Adrenal gland (tissue), 12 donors: ENCODE measurements around the gene KLC3. TPM values are rescaled to one million over a fixed set of nuclear protein-coding genes. Genes with fewer than 3 reads are reported as not detected.
"Not testable (repeated sequence)": the region's sequence is repeated elsewhere in the genome, so short reads cannot be mapped to it uniquely, and the experiment has no call there.

Experiments used
- DNase-seq, 7 donors: peaks; one replicate each; pipeline ENCODE4 v3.0.0-alpha.2; 2019 to 2020
- H3K27ac ChIP-seq, 5 donors: fragments of 200-600 bp; sonication (generic) in 4 of 5; 1 replicate in 3 of 5; 2 replicates in 2 of 5; pipeline versions ENCODE4 v1.5.1 to v1.8.0; 2016 to 2020; ENCODE audit warnings: mild to moderate bottlenecking in 1 of 5
- H3K27me3 ChIP-seq: fragments of 200-600 bp; 2 replicates; pipeline ENCODE4 v1.8.0; 2021
- H3K36me3 ChIP-seq, 2 donors: fragments of 200-600 bp; replicated peaks in 1 of 2; 1 replicate in 1 of 2; 2 replicates in 1 of 2; pipeline versions ENCODE4 v1.5.1 to v1.8.0; 2018 to 2022
- H3K4me1 ChIP-seq, 2 donors: fragments of 200-600 bp; replicated peaks in 1 of 2; 1 replicate in 1 of 2; 2 replicates in 1 of 2; pipeline versions ENCODE4 v1.5.1 to v1.8.0; 2018 to 2021
- H3K4me3 ChIP-seq, 4 donors: fragments of 200-600 bp; sonication (generic) in 3 of 4; one replicate each; pipeline ENCODE4 v1.5.1; 2016 to 2018
- H3K9me3 ChIP-seq, 3 donors: fragments of 200-600 bp; sonication (generic) in 1 of 3; replicated peaks in 1 of 3; 1 replicate in 2 of 3; 2 replicates in 1 of 3; pipeline versions ENCODE4 v1.5.1 to v1.8.0; 2016 to 2021
- CTCF ChIP-seq, 6 experiments: fragments of 450-650 bp in 4 of 6; fragments of 200-600 bp in 2 of 6; sonication (generic) in 1 of 6; IDR thresholded peaks; 1 replicate in 5 of 6; 2 replicates in 1 of 6; pipeline versions ENCODE4 v1.5.1 to v1.8.0; 2016 to 2021; ENCODE audit warnings: antibody characterized with exemption in 6 of 6, mild to moderate bottlenecking in 2 of 6, moderate library complexity in 1 of 6
- POLR2A ChIP-seq, 2 donors: fragments of 450-650 bp; IDR thresholded peaks; one replicate each; pipeline ENCODE4 v1.6.1; 2017; ENCODE audit warnings: antibody characterized with exemption in 2 of 2, mild to moderate bottlenecking in 2 of 2, moderate library complexity in 1 of 2
- WGBS, 4 donors: extraction: QIAGEN DNeasy Blood & Tissue Kit in 2 of 4; methylation state at CpG; one replicate each; pipeline versions ENCODE4 v1.1.5 to v1.1.7; 2013 to 2017; 5-methylcytosine and 5-hydroxymethylcytosine counted together
- intact Hi-C, 2 donors: fragments of 100-400 bp; cut with DNase I; formaldehyde crosslinking; loops; one replicate each; pipeline versions ENCODE4 v1.14.1 to v1.15.0; 2022 to 2023
- polyA plus RNA-seq, 3 donors: library from polyadenylated mRNA; stranded (reverse); fragments of 200-250 nt in 2 of 3; fragments of 350-450 nt in 1 of 3; fragmentation: Illumina TruSeq in 1 of 3; extraction: RNeasy Lipid Tissue Mini Kit (QIAGEN cat#74804) in 1 of 3; gene quantifications; one replicate each; pipeline ENCODE4 v1.2.3, GENCODE V29; 2013 to 2014
- total RNA-seq, 9 donors: library from RNA; depleted of rRNA in 4 of 9; stranded (reverse); fragments of >200 nt in 4 of 9; fragments of 120-200 nt in 1 of 9; fragmentation: NEBNext Ultra II Directional in 1 of 9; extraction: Animal tissue kit (Norgen Biotek cat#: 25700) in 1 of 9; gene quantifications; one replicate each; pipeline versions ENCODE4 v1.1.0 to v1.2.4, GENCODE V29; 2013 to 2023
- donor health status: healthy with polysubstance abuse.
- donor health status: Bipolar disorder and iron deficiency.
- donor health status: DM: yes; HTN: yes; CAD: no.
- donor health status: DM: no; HTN: no; CAD: no.
- donor health status: DM: no; HTN: no; CAD: no.
- donor health status: DM: yes; HTN: yes; CAD: no.

Gene KLC3
- total and polyA plus RNA-seq, 12 donors: 0.16 to 0.30 (median 0.17) TPM; not detected in 7

- intact Hi-C loops: loop anchor here in 1 of 2 donors (10.0 kb wide), 2 partner anchors 77 to 127 kb away; partner anchors contain the start of gene MARK4
- no peak for TF ChIP-seq CTCF (IDR thresholded peaks at IDR 0.05)
- no peak for TF ChIP-seq POLR2A (IDR thresholded peaks at IDR 0.05)
- no peaks in the 10 kb centered on the region for H3K4me1 ChIP-seq
- H3K4me3 ChIP-seq: no peak overlapping the region
- H3K36me3 ChIP-seq: no peaks in the 10 kb centered on the region
- no peaks in the 10 kb centered on the region for H3K9me3 ChIP-seq
- 87 to 89% (median 87%) methylated on average over 7 of the region's 7 CpGs; no CpG with 5 or more reads in 1 of the 4 donors for WGBS, 4 donors
- no peaks in the 10 kb centered on the region for H3K27me3 ChIP-seq
- no peak for DNase-seq
- no peak overlapping the region for H3K27ac ChIP-seq
Measured at GRCh38 chr19:45331411-45331810, 9.1 kb upstream of the KLC3 start.

GRCh38 chr19:45333609-45334303 is 6.8 kb upstream of the KLC3 start:
- no peak for TF ChIP-seq POLR2A (IDR thresholded peaks at IDR 0.05)
- TF ChIP-seq CTCF (IDR thresholded peaks at IDR 0.05): no peak
- Histone ChIP-seq H3K27me3 (no peaks in the 10 kb centered on the region), H3K4me3 (no peak overlapping the region), H3K4me1 (peaks cover 0 to 4% of the 10 kb centered on the region in 2 donors), H3K9me3 (no peaks in the 10 kb centered on the region), H3K27ac (no peak overlapping the region), H3K36me3 (no peaks in the 10 kb centered on the region)
- intact Hi-C loops: loop anchor here in 1 of 2 donors (10.0 kb wide), 2 partner anchors 79 to 129 kb away; partner anchors contain the start of gene MARK4
- no peak for DNase-seq
- 62 to 75% (median 67%) methylated on average over 10 of the region's 10 CpGs for WGBS, 4 donors

GRCh38 chr19:45334881-45335280 is 5.7 kb upstream of the KLC3 start:
- H3K27ac ChIP-seq, H3K36me3 ChIP-seq, H3K4me1 ChIP-seq, H3K4me3 ChIP-seq, DNase-seq, H3K27me3 ChIP-seq, H3K9me3 ChIP-seq: not testable (repeated sequence)
- WGBS, 4 donors: 77 to 88% (median 80%) methylated on average over 4 of the region's 4 CpGs
- intact Hi-C loops: loop anchor here in 1 of 2 donors (10.0 kb wide), 2 partner anchors 80 to 130 kb away; partner anchors contain the start of gene MARK4

GRCh38 chr19:45336696-45337251 is 3.8 kb upstream of the KLC3 start:
- H3K4me3 ChIP-seq: no peak overlapping the region
- H3K36me3 ChIP-seq: no peaks in the 10 kb centered on the region
- peaks cover 0 to 9% of the 10 kb centered on the region in 2 donors for H3K4me1 ChIP-seq
- 61 to 75% (median 71%) methylated on average over 11 of the region's 11 CpGs for WGBS, 4 donors
- H3K27me3 ChIP-seq: peaks cover 10% of the 10 kb centered on the region
- no peaks in the 10 kb centered on the region for H3K9me3 ChIP-seq
- no peak for TF ChIP-seq CTCF (IDR thresholded peaks at IDR 0.05)
- no peak for TF ChIP-seq POLR2A (IDR thresholded peaks at IDR 0.05)
- H3K27ac ChIP-seq: no peak overlapping the region
- no peak for DNase-seq
- intact Hi-C loops: loop anchor here in 1 of 2 donors (10.0 kb wide), 2 partner anchors 82 to 132 kb away; partner anchors contain the start of gene MARK4
